Activated CD4-positive, alpha-beta T cell treated with anti-CD3 and anti-CD28 coated beads, Interleukin-2, amount 10 ng/mL, durations not matched to agents 7 days and 5 days (primary cell): ENCODE measurements around the gene PTPRU. TPM values are rescaled to one million over a fixed set of nuclear protein-coding genes. Genes with fewer than 3 reads are reported as not detected.

Experiments
- CTCF ChIA-PET: fragments of 350-600 bp; sonication (Branson Sonifier 250); formaldehyde crosslinking; loops from one replicate; lab custom pipeline; 2021; ENCODE audit warnings: antibody characterized with exemption; lab: Charles Lee
- POLR2A ChIA-PET: fragments of 350-600 bp; sonication (Branson Sonifier 250); formaldehyde crosslinking; loops from one replicate; lab custom pipeline; 2021; ENCODE audit warnings: antibody characterized with exemption; lab: Charles Lee
- DNase-seq: peaks from one replicate; pipeline ENCODE4 v3.0.0-alpha.2; 2020
- H3K27ac Mint-ChIP-seq: one replicate; pipeline ENCODE4 v1.8.0; 2021; ENCODE audit warnings: mild to moderate bottlenecking, moderate library complexity, mixed read lengths
- H3K27me3 Mint-ChIP-seq: one replicate; pipeline ENCODE4 v1.8.0; 2021; ENCODE audit warnings: mixed read lengths
- H3K36me3 Mint-ChIP-seq: one replicate; pipeline ENCODE4 v1.8.0; 2021; ENCODE audit warnings: low read depth, mixed read lengths
- H3K4me1 Mint-ChIP-seq: one replicate; pipeline ENCODE4 v1.8.0; 2021; ENCODE audit warnings: mixed read lengths
- H3K4me3 Mint-ChIP-seq: one replicate; pipeline ENCODE4 v1.8.0; 2021; ENCODE audit warnings: mild to moderate bottlenecking, moderate library complexity, mixed read lengths
- H3K9me3 Mint-ChIP-seq: one replicate; pipeline ENCODE4 v1.8.0; 2021; ENCODE audit warnings: mixed read lengths
- total RNA-seq, 2 experiments: library from RNA; stranded (reverse); gene quantifications; one replicate each; pipeline ENCODE4 v1.2.3, GENCODE V29; 2021

The PTPRU gene
- total RNA-seq, 2 experiments from 2014 or later = 0.22 to 0.31 TPM

GRCh38 chr1:29368936-29369932, 132.9 kb downstream of the PTPRU start:
- no peak overlapping the region for H3K27ac Mint-ChIP-seq
- ChIA-PET POLR2A (no interaction called here), CTCF (interaction anchor here (0.6 kb wide), 1 partner anchor 1298 kb away, joined by 3 read pairs; no protein-coding TSS in a partner anchor)
- H3K27me3 Mint-ChIP-seq = peaks cover 18% of the 10 kb centered on the region
- no peaks in the 10 kb centered on the region for H3K9me3 Mint-ChIP-seq
- no peak overlapping the region for H3K4me3 Mint-ChIP-seq
- H3K36me3 Mint-ChIP-seq = no peaks in the 10 kb centered on the region
- no peaks in the 10 kb centered on the region for H3K4me1 Mint-ChIP-seq
- no peak for DNase-seq

DNA sequence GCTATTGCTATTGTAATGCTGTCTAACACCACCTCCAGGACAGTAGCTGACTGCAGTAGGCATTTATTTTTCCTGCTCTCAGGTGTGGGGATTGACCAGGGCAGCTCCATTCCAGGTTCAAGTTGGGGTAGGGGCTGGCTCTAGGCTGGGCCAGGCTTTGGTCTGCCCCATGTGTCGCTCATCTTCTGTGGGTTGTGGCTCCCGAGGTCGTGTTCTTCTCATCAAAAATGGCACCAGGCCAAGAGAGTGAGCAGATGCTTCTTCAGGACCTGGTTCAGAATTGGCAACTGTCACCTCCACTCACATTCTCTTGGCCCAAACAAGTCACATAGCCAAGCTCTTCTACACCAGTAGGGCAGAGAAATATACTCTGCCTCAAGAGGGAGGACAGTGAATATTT, 133.7 kb downstream of the PTPRU start:
- ChIA-PET CTCF (no interaction called here), POLR2A (no interaction called here)
- H3K27me3 Mint-ChIP-seq = peaks cover 24% of the 10 kb centered on the region

GRCh38 chr1:29371332-29371731, 135.0 kb downstream of the PTPRU start:
- no peaks in the 10 kb centered on the region for H3K4me1 Mint-ChIP-seq
- H3K4me3 Mint-ChIP-seq = no peak overlapping the region
- POLR2A ChIA-PET = no interaction called here
- H3K36me3 Mint-ChIP-seq = no peaks in the 10 kb centered on the region
- H3K27me3 Mint-ChIP-seq = peaks cover 28% of the 10 kb centered on the region
- H3K27ac Mint-ChIP-seq = no peak overlapping the region
- CTCF ChIA-PET = no interaction called here
- DNase-seq = no peak
- no peaks in the 10 kb centered on the region for H3K9me3 Mint-ChIP-seq

More for the DNA sequence above, 133.7 kb downstream of the PTPRU start:
- DNase-seq = no peak
- Mint-ChIP-seq H3K9me3 (no peaks in the 10 kb centered on the region), H3K4me3 (no peak overlapping the region), H3K4me1 (no peaks in the 10 kb centered on the region), H3K27ac (no peak overlapping the region), H3K36me3 (no peaks in the 10 kb centered on the region)

GRCh38 chr1:29372108-29372507, 135.8 kb downstream of the PTPRU start:
- H3K4me3 Mint-ChIP-seq = no peak overlapping the region
- H3K27ac Mint-ChIP-seq = no peak overlapping the region
- no peaks in the 10 kb centered on the region for H3K4me1 Mint-ChIP-seq
- no peak for DNase-seq
- H3K9me3 Mint-ChIP-seq = no peaks in the 10 kb centered on the region
- ChIA-PET POLR2A (no interaction called here), CTCF (no interaction called here)
- H3K27me3 Mint-ChIP-seq = peaks cover 32% of the 10 kb centered on the region
- H3K36me3 Mint-ChIP-seq = no peaks in the 10 kb centered on the region

Other genes with a start within 250 kb of the PTPRU start
- not detected for gene TMEM200B, start 112.6 kb upstream of the PTPRU start, total RNA-seq
- gene SRSF4, start 54.6 kb upstream of the PTPRU start, total RNA-seq = 100 to 1,000 TPM; 116 to 123 TPM
- gene MECR, start 5.6 kb upstream of the PTPRU start, total RNA-seq = 10 to 100 TPM; 16.4 to 19.7 TPM